Psoas muscle (tissue), 8 donors: ENCODE results near the gene GP1BA. TPM values are rescaled to one million over a fixed set of nuclear protein-coding genes. Genes with fewer than 3 reads are reported as not detected.

Experiments used
- ATAC-seq, 4 donors: fragments of 200-7000 bp; cut with Tn5 transposase; one replicate each; pipeline ENCODE4 v1.9.1; 2020; ENCODE audit warnings: moderate library complexity in 3 of 4, mild to moderate bottlenecking in 2 of 4
- DNase-seq, 2 donors: peaks; one replicate each; pipeline ENCODE4 v3.0.0-alpha.2; 2020
- H3K27ac ChIP-seq: fragments of 200-600 bp; one replicate; pipeline ENCODE4 v1.8.0; 2022
- H3K27me3 ChIP-seq, 3 donors: fragments of 200-600 bp in 1 of 3; one replicate each; pipeline versions ENCODE4 v1.6.1 to v1.8.0; 2013 to 2022; ENCODE audit warnings: low read length in 2 of 3, mild to moderate bottlenecking in 2 of 3, moderate library complexity in 1 of 3; ENCODE audit not compliant: insufficient read depth in 3 of 3
- H3K36me3 ChIP-seq, 2 donors: fragments of 200-600 bp in 1 of 2; one replicate each; pipeline versions ENCODE4 v1.6.1 to v1.8.0; 2013 to 2022; ENCODE audit warnings: low read depth in 1 of 2, mild to moderate bottlenecking in 1 of 2, moderate library complexity in 1 of 2; ENCODE audit not compliant: insufficient read depth in 1 of 2
- H3K4me1 ChIP-seq: fragments of 200-600 bp; one replicate; pipeline ENCODE4 v1.8.0; 2022
- H3K4me3 ChIP-seq: fragments of 200-600 bp; one replicate; pipeline ENCODE4 v1.8.0; 2022; ENCODE audit warnings: mild to moderate bottlenecking
- H3K9me3 ChIP-seq: fragments of 200-600 bp; one replicate; pipeline ENCODE4 v1.8.0; 2022
- CTCF ChIP-seq: fragments of 200-600 bp; IDR thresholded peaks from one replicate; pipeline ENCODE4 v1.8.0; 2022; ENCODE audit warnings: antibody characterized with exemption
- WGBS, 3 donors: extraction: QIAGEN DNeasy Blood & Tissue Kit; methylation state at CpG; one replicate each; pipeline versions ENCODE4 v1.1.6 to v1.1.7; 2013; 5-methylcytosine and 5-hydroxymethylcytosine counted together
- intact Hi-C, 2 donors: fragments of 100-400 bp; cut with DNase I; formaldehyde crosslinking; loops; one replicate each; pipeline versions ENCODE4 v1.11.0 to v1.14.2; 2022
- polyA plus RNA-seq, 3 donors: library from polyadenylated mRNA; stranded (reverse); fragments of 200-250 nt; gene quantifications; one replicate each; pipeline ENCODE4 v1.2.3, GENCODE V29; 2013
- total RNA-seq, 4 donors: library from RNA; stranded (reverse); fragmentation: NEBNext Ultra II Directional in 2 of 4; extraction: Animal tissue kit (Norgen Biotek cat#: 25700) in 2 of 4; gene quantifications; one replicate each; pipeline versions ENCODE4 v1.2.1 to v1.2.4, GENCODE V29; 2021 to 2023
- donor health status: healthy with polysubstance abuse.
- donor health status: DM: no; HTN: no; CAD: no; lungs with moderate emphysema.
- donor health status: Bipolar disorder and iron deficiency.
- donor health status: healthy.
- donor health status: DM: yes; HTN: yes; CAD: no.
- donor health status: DM: no; HTN: no; CAD: no.
- donor health status: DM: no; HTN: no; CAD: no.
- donor health status: DM: yes; HTN: yes; CAD: no.

Gene GP1BA
- total and polyA plus RNA-seq, 7 donors = 0.04 to 0.10 (median 0.05) TPM; not detected in 4

- no peak for TF ChIP-seq CTCF
- H3K4me3 ChIP-seq = peak overlapping the region; percentile 97
- no peaks in the 10 kb centered on the region for H3K27me3 ChIP-seq
- WGBS, 3 donors = 0 to 1% (median 0%) methylated on average over 18 to 40 of the region's 40 CpGs
- peak; percentile 65 to 71 (median 70) for ATAC-seq
- intact Hi-C loops = loop anchor here in 1 of 2 donors (1.0 kb wide), 1 partner anchor 18 kb away; the partner anchor contains the start of gene SPAG7
- H3K27ac ChIP-seq = peak overlapping the region; percentile 96
- H3K36me3 ChIP-seq = peaks cover 0 to 34% of the 10 kb centered on the region in 2 donors
- DNase-seq = peak; percentile 89 to 92
- no peaks in the 10 kb centered on the region for H3K9me3 ChIP-seq
- H3K4me1 ChIP-seq = peaks cover 41% of the 10 kb centered on the region
Measured at GRCh38 chr17:4948931-4949320, 16.8 kb downstream of the GP1BA start.

GRCh38 chr17:4949321-4950074 lies 17.4 kb downstream of the GP1BA start:
- peak; percentile 87 to 89 for DNase-seq
- 0 to 1% (median 0%) methylated on average over 34 to 75 of the region's 75 CpGs for WGBS, 3 donors
- Histone ChIP-seq H3K27me3 (no peaks in the 10 kb centered on the region), H3K4me3 (peak overlapping the region; percentile 97), H3K9me3 (no peaks in the 10 kb centered on the region), H3K4me1 (peaks cover 47% of the 10 kb centered on the region), H3K36me3 (peaks cover 0 to 34% of the 10 kb centered on the region in 2 donors), H3K27ac (peak overlapping the region; percentile 96)
- TF ChIP-seq CTCF = no peak
- intact Hi-C loops = loop anchor here in 1 of 2 donors (2.0 kb wide), 1 partner anchor 17 kb away; the partner anchor contains the start of gene SPAG7
- ATAC-seq = peak; percentile 17 to 31 (median 25)

- intact Hi-C loops = loop anchor here in 1 of 2 donors (2.0 kb wide), 1 partner anchor 17 kb away; the partner anchor contains the start of gene SPAG7
- H3K36me3 ChIP-seq = peaks cover 0 to 28% of the 10 kb centered on the region in 2 donors
- peak; percentile 54 to 62 (median 56) for ATAC-seq
- H3K9me3 ChIP-seq = no peaks in the 10 kb centered on the region
- WGBS, 3 donors = 2 to 5% (median 5%) methylated on average over 30 to 52 of the region's 52 CpGs
- H3K4me1 ChIP-seq = peaks cover 43% of the 10 kb centered on the region
- peak; percentile 77 to 85 for DNase-seq
- peak overlapping the region; percentile 97 for H3K4me3 ChIP-seq
- no peak for TF ChIP-seq CTCF
- no peaks in the 10 kb centered on the region for H3K27me3 ChIP-seq
- peak overlapping the region; percentile 96 for H3K27ac ChIP-seq
Measured at GRCh38 chr17:4950075-4950745, 18.1 kb downstream of the GP1BA start.

- DNase-seq = peak; percentile 59 to 77
- H3K27ac ChIP-seq = peak within 1 kb of the TSS; percentile 96
- peak in 3 of 4 donors; percentile 14 to 41 (median 22) for ATAC-seq
- no peaks in the 10 kb centered on the region for H3K27me3 ChIP-seq
- H3K4me3 ChIP-seq = peak within 1 kb of the TSS; percentile 97
- peaks cover 0 to 26% of the 10 kb centered on the region in 2 donors for H3K36me3 ChIP-seq
- WGBS, 3 donors = 11 to 17% (median 11%) methylated on average over 7 of the region's 7 CpGs
- no peak for TF ChIP-seq CTCF
- no peaks in the 10 kb centered on the region for H3K9me3 ChIP-seq
- intact Hi-C loops = loop anchor here in 1 of 2 donors (2.0 kb wide), 1 partner anchor 16 kb away; the partner anchor contains the start of gene SPAG7
- H3K4me1 ChIP-seq = peaks cover 41% of the 10 kb centered on the region
Measured at GRCh38 chr17:4950746-4951204, 18.7 kb downstream of the GP1BA start, which contains the start of gene ENO3. Gene ENO3 (plus strand): TSS chr17:4951119. CDS start chr17:4951830, 711 bp downstream.
